Activated naive CD8-positive, alpha-beta T cell treated with anti-CD3 and anti-CD28 coated beads for 36 hours (primary cell): ENCODE data around the gene WASF2. TPM values are rescaled to one million over a fixed set of nuclear protein-coding genes. Genes with fewer than 3 reads are reported as not detected.
"Not testable (repeated sequence)": the region's sequence is repeated elsewhere in the genome, so short reads cannot be mapped to it uniquely, and the experiment has no call there.

ENCODE experiments used
- DNase-seq: peaks from one replicate; pipeline ENCODE4 v3.0.0; 2021
- H3K27ac Mint-ChIP-seq: one replicate; pipeline ENCODE4 v1.8.0; 2022; ENCODE audit warnings: mild to moderate bottlenecking, moderate library complexity, mixed read lengths
- H3K27me3 Mint-ChIP-seq: one replicate; pipeline ENCODE4 v1.8.0; 2022; ENCODE audit warnings: mild to moderate bottlenecking, mixed read lengths
- H3K36me3 Mint-ChIP-seq: one replicate; pipeline ENCODE4 v1.8.0; 2021; ENCODE audit warnings: mild to moderate bottlenecking, mixed read lengths
- H3K4me1 Mint-ChIP-seq: one replicate; pipeline ENCODE4 v1.8.0; 2021; ENCODE audit warnings: mixed read lengths
- H3K4me3 Mint-ChIP-seq: one replicate; pipeline ENCODE4 v1.8.0; 2022; ENCODE audit warnings: mild to moderate bottlenecking, moderate library complexity, mixed read lengths
- H3K9me3 Mint-ChIP-seq: one replicate; pipeline ENCODE4 v1.8.0; 2022; ENCODE audit warnings: mixed read lengths
- total RNA-seq, 2 experiments: library from RNA; stranded (reverse); gene quantifications; one replicate each; pipeline ENCODE4 v1.2.3, GENCODE V29; 2021

Gene WASF2
- total RNA-seq, 2 experiments from 2014 or later, result 103 TPM

DNA sequence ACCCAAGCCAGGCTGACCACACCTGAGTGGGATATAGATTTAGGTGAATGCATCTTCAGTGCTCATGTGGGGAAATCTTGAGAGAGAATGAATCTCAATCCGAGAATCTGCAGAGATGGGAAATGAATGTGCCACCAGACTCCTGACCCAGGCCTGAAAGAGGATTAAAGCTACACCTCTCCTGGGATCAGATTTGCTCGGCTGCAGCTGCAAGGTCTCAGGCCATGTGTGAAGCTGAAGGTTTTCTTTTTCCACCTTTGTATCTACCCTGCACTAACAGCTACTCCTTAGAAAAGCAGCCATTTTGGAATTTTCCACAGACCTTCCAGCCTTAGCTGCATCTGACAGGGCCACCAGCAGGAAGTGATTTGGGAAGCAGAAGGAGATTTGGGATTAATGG is 79.3 kb downstream of the WASF2 start:
- H3K27me3 Mint-ChIP-seq, result no peaks in the 10 kb centered on the region
- H3K4me3 Mint-ChIP-seq, result no peak overlapping the region
- peaks cover 24% of the 10 kb centered on the region for H3K36me3 Mint-ChIP-seq
- no peaks in the 10 kb centered on the region for H3K9me3 Mint-ChIP-seq
- no peak for DNase-seq
- no peak overlapping the region for H3K27ac Mint-ChIP-seq
- no peaks in the 10 kb centered on the region for H3K4me1 Mint-ChIP-seq

DNA sequence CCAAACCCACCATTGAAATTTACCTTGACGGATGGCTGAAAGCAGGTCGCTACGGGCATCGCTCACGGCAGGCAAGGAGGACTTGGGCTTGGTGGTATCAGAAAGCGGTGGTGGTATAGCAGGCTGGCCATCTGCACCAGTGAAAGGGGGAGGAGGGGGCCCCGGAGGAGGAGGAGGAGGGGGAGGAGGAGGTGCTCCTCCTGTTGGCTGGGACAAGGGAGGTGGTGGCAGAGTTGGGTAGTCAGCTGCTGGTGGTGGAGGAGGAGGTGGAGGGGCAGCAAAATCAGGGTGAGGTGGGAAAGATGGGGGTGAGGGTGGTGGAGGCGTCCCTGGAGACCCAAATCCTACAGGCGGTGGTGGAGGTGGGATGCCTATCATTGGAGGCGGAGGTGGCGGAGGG is 80.3 kb downstream of the WASF2 start:
- H3K27ac Mint-ChIP-seq, result no peak overlapping the region
- no peak overlapping the region for H3K4me3 Mint-ChIP-seq
- H3K27me3 Mint-ChIP-seq, result no peaks in the 10 kb centered on the region
- no peaks in the 10 kb centered on the region for H3K4me1 Mint-ChIP-seq
- DNase-seq, result no peak
- H3K9me3 Mint-ChIP-seq, result no peaks in the 10 kb centered on the region
- peaks cover 20% of the 10 kb centered on the region for H3K36me3 Mint-ChIP-seq

DNA sequence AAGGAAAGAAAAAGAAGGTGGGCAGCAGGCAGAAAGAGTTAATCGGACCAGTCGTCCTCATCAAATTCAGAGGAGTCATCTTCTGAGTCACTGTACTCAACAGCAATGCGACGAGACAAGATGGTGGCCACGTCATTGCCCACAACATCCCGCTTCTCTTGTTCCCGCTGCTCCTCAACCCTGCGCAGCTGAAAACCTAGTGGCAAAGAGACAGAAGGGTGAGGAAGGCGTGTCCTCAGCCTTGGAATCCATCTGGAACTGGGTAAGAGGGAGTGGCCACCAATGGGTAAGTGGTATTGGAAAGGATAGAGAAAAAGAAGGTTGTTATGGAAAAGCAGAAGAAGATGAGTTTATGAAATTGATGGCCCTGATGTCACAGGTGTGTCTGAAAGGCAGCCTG is 81.8 kb downstream of the WASF2 start:
- H3K27me3 Mint-ChIP-seq, result no peaks in the 10 kb centered on the region
- peaks cover 13% of the 10 kb centered on the region for H3K4me1 Mint-ChIP-seq
- DNase-seq, result no peak
- no peaks in the 10 kb centered on the region for H3K9me3 Mint-ChIP-seq
- H3K36me3 Mint-ChIP-seq, result peaks cover 18% of the 10 kb centered on the region
- peak overlapping the region; percentile 67 for H3K27ac Mint-ChIP-seq
- H3K4me3 Mint-ChIP-seq, result no peak overlapping the region

DNA sequence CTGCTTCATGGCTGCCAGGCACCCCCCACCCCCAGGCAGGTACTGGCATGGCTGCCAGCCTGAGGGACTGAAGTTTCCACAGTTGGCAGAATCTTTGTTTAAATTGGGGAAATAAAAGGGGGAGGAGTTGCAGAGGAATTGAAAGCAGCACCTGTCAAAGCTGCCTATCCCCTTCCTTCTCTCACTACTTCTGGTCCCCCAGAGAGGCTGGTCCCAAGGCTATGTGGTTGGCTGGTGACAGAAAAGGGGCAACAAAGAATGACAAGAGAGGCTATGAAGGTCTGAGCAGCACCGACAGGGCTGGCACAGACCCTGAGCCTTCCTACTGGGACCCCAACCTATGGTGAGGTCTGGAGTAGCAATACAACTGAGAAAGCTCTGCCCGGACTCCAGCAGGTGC is 83.2 kb downstream of the WASF2 start:
- H3K9me3 Mint-ChIP-seq, H3K27me3 Mint-ChIP-seq, DNase-seq, H3K4me3 Mint-ChIP-seq: not testable (repeated sequence)
- peaks cover 22% of the 10 kb centered on the region for H3K4me1 Mint-ChIP-seq
- H3K36me3 Mint-ChIP-seq, result peaks cover 13% of the 10 kb centered on the region
- H3K27ac Mint-ChIP-seq, result peak overlapping the region; percentile 67

DNA sequence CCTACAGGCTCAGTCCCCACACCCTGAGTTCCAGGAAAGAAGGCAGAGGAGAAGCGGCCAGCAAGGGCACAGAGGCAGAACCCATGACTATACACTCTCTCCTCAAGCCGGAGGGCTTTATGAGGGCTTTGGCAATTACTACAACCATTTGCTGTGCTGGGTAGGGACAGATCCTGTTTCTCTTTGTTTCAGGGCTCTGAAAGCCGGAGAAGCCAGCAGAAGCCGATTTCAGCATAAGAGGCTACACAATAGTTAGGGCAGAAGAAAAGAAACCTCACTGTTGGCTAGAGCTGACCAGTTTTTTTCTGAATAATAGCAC is 83.6 kb downstream of the WASF2 start:
- Mint-ChIP-seq H3K9me3 (no peaks in the 10 kb centered on the region), H3K36me3 (peaks cover 13% of the 10 kb centered on the region), H3K4me1 (peaks cover 25% of the 10 kb centered on the region), H3K27ac (peak overlapping the region; percentile 56), H3K4me3 (no peak overlapping the region), H3K27me3 (no peaks in the 10 kb centered on the region)
- no peak for DNase-seq

DNA sequence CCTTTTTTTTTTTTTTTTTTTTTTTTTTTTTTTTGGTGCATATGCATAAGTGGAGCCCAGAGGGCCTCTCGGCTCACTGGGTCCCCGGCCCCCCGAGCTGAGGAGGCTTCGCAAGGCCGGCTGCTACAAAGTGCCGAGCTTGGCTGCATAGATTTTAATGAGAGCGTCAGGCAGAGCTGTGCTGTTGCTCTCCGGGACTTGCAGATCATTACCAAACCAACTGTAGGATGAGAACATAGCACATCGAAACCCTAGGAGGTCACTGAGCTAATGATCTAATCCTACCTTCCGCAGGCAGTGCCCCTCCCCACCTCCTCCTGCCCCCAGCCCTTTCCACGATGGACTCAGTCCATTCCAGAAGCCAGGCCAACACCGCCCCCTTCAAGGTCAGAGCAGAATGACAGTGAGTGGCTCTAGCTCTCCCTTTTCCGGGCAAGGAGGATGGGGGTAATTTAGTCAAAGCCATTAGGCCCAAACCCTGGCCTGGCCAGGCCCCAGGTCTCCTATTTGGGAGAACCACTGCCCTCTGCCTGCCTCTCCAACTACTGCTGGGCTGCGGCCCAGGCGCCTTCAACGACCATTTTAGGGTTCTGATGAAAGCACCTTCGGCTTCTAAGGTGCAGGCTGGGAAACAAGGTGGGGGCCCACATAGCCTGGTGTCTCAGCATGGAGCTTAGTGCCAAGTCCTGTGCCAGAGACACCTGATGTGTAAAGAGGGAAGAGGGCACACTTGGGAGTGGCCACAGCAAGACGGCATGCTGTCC is 84.2 kb downstream of the WASF2 start:
- not testable (repeated sequence) for H3K9me3 Mint-ChIP-seq, H3K27me3 Mint-ChIP-seq, DNase-seq, H3K4me3 Mint-ChIP-seq
- Mint-ChIP-seq H3K27ac (peak overlapping the region; percentile 56), H3K4me1 (peaks cover 25% of the 10 kb centered on the region), H3K36me3 (peaks cover 11% of the 10 kb centered on the region)

DNA sequence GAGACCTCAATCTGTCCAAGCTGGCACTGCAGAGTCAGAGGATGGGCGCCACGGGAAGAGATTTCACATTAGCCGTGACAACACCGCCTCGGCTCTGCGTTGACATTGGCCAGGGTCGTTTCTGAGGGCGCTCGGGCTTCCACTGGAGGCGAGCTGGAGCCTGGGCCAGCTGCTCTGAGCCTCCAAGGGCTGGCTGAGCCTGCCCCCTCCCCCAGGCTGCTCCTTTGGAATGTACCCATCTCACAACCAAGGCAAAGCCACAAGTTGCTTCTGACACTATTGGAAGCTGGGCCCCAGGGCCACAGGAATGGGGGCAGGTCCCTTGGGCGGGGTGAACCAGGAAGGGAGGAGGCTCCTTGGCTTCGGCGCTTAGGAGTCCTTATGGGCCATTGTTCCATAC is 84.9 kb downstream of the WASF2 start:
- no peak overlapping the region for H3K4me3 Mint-ChIP-seq
- H3K27me3 Mint-ChIP-seq, result no peaks in the 10 kb centered on the region
- H3K36me3 Mint-ChIP-seq, result peaks cover 10% of the 10 kb centered on the region
- DNase-seq, result no peak
- H3K9me3 Mint-ChIP-seq, result no peaks in the 10 kb centered on the region
- peak overlapping the region; percentile 84 for H3K27ac Mint-ChIP-seq
- H3K4me1 Mint-ChIP-seq, result peaks cover 25% of the 10 kb centered on the region

DNA sequence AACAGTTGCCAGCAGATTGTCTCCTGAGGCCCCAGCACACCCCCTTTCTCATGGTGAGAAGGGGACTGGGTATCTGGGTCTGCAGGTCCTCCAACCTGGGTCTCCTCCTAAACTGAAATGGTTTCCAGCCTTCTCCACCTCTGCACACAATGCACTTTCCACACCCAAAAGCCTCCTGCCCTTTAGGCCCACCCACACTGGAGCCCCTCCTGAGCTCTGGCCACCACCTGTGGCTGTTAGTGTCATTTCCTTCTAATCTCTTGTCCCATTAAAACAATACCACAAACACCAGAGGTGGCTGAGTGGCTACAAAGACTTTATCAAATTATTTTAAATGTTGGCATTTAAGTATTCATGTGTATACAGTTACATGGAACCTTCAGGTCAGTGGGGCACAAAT is 86.0 kb downstream of the WASF2 start:
- no peaks in the 10 kb centered on the region for H3K27me3 Mint-ChIP-seq

DNA sequence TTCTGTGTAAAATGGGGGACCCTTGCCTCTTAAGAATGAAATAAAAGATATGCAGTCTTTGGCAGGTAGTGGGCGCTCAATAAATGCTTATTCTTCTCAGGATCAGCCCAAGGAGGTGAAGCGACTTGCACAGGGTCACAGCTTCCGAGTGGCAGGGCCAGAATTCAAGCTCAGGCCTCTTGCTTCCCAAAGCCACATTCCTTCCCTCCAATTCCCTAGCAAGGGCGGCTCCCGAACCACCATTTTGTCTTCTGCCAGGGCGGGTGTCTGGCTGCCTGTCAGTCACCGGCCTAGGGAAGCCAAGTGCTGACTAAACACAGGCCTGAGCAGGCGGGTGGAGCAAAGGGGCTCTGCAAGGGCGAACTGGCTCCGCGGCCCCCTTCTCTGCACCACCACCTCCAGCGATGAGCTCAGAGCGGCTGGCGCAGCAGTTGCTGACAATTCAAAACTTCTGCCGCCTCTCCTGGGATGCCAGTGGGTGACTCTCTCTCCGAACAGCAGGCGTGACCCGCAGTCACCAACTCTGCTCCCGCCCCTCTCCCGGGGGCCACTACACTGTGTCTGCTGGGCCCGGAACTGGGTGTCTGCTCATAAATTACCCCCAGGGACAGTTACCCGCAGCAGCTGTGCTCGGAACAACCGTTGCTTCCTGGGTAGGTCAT is 86.8 kb downstream of the WASF2 start:
- Mint-ChIP-seq H3K27me3 (no peaks in the 10 kb centered on the region), H3K36me3 (peaks cover 6% of the 10 kb centered on the region), H3K27ac (peak overlapping the region; percentile 84), H3K4me3 (no peak overlapping the region), H3K4me1 (peaks cover 25% of the 10 kb centered on the region), H3K9me3 (no peaks in the 10 kb centered on the region)
- DNase-seq, result peak; percentile 51

More for the DNA sequence above, 86.0 kb downstream of the WASF2 start:
- Mint-ChIP-seq H3K9me3 (no peaks in the 10 kb centered on the region), H3K36me3 (peaks cover 10% of the 10 kb centered on the region), H3K4me1 (peaks cover 25% of the 10 kb centered on the region), H3K27ac (peak overlapping the region; percentile 84), H3K4me3 (peak overlapping the region; percentile 50)
- DNase-seq, result no peak

DNA sequence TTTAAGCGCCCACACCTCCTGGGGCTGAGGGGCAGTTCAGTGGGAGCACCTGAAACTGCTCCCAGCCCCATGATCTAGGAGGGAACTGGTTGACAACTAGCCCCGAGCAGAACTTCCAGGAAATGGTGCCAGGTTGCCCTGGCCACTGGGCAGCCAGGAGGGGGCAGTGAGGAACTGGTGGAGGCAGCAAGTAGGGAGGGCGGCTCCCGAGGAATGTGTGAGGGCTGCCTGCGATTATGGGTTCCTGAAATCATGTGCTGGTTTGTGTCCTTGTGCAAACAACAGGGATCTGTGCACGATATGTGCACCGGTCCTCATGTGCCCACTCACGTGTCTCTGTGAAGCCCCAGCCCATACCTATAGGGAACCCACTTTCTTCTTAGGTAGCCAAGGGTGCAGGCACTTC is 87.6 kb downstream of the WASF2 start:
- H3K4me3 Mint-ChIP-seq, result no peak overlapping the region
- H3K27me3 Mint-ChIP-seq, result no peaks in the 10 kb centered on the region
- H3K4me1 Mint-ChIP-seq, result peaks cover 25% of the 10 kb centered on the region
- DNase-seq, result no peak
- H3K36me3 Mint-ChIP-seq, result peaks cover 5% of the 10 kb centered on the region
- no peak overlapping the region for H3K27ac Mint-ChIP-seq
- H3K9me3 Mint-ChIP-seq, result no peaks in the 10 kb centered on the region

DNA sequence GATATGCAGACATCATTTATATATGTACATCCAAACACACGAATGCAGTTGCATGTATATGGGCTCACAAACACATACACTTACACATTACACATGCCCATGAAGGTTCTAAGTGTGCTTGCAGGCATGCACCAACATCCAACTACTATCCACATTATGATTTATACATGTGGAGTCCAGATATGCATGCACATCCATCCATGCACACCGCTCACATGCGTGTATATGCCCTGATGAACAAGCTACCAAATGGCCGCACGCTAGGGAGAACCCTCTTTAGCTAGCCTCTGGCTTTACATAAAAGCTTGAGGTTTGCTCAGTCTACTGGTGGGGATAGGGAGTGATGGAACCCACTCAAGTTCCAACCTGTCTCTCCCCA is 89.0 kb downstream of the WASF2 start:
- H3K36me3 Mint-ChIP-seq, result peaks cover 1% of the 10 kb centered on the region
- H3K27ac Mint-ChIP-seq, result no peak overlapping the region
- H3K4me3 Mint-ChIP-seq, result no peak overlapping the region
- H3K4me1 Mint-ChIP-seq, result peaks cover 25% of the 10 kb centered on the region
- no peaks in the 10 kb centered on the region for H3K27me3 Mint-ChIP-seq
- no peaks in the 10 kb centered on the region for H3K9me3 Mint-ChIP-seq
- DNase-seq, result no peak

DNA sequence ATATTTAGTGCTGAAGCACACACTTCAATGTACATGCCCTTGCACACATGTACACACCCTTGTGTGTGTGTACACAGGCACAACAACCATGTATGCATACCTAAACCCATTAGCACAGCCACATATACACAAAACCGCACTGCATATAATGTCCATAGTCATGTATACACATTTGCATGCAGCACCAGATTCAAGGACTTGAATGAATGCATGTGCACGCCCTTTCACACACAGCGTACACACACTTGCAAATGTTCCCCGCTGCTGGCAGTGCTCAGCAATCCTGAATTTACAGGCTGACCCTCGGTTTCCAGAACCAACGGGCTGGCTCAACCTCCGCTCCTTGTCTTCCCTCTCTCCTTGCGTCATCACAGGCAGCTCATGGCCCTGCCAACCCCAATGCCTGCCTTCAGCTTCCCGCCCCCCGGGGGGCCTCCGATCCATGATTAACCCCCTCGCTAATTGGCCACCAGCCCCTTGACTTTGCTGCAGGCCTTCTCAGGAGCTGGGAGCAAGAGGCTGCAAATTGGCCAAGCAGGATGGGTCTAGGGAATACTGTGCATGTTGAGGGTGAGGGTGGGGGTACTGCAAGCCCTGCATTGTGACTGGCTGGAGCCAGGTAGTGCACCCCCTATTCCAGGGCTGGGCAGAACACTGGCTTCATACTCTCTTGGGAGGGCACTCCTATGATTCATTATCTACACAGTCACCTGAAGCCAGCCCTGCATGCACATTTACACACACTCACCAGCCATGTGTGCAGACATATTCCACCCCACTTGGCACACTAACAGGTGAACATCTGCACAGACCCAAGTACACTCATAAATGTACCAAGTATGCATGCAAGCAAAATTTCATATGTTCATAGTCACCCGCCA is 89.6 kb downstream of the WASF2 start:
- no peak for DNase-seq
- peaks cover 25% of the 10 kb centered on the region for H3K4me1 Mint-ChIP-seq
- no peak overlapping the region for H3K4me3 Mint-ChIP-seq
- H3K27me3 Mint-ChIP-seq, result no peaks in the 10 kb centered on the region
- H3K36me3 Mint-ChIP-seq, result peaks cover 1% of the 10 kb centered on the region
- H3K27ac Mint-ChIP-seq, result no peak overlapping the region
- no peaks in the 10 kb centered on the region for H3K9me3 Mint-ChIP-seq

DNA sequence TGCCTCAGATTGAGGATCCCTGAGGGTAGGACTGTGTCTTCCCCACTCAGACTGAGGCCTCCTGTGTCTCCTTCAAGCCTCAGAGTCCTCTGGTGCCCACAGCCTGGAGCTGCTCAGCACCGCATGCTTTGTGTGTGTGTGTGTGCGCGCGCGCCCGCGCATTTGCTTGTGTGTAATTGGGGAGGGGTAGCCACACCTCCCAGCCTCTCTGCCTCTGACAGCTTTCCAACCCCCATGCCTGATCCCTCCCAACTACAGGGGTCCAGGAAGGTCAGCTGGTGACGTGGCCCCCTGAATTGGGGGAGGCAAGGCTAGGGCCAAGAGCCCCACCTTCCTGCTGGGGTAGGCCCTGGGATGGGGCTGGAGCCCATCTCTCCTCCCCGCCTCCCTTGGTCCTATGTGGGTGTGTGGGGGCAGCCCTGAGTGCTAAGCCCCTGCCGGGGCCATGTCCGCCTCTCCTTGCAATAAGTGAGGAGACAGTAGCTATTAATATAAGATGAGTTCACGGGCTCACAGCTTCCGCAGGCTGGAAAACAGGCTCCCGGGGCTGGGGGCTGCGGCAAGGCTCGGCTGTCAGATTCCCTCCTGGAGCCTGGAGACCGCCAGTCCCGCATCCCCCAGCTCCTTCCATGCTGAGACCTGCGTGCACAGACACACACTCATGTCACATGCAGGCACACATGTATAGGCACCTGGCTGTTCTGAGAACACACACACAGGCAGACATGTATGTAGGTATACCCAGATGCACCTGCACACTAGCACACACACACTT is 90.5 kb downstream of the WASF2 start:
- peaks cover 1% of the 10 kb centered on the region for H3K36me3 Mint-ChIP-seq
- H3K27ac Mint-ChIP-seq, result no peak overlapping the region
- no peak overlapping the region for H3K4me3 Mint-ChIP-seq
- no peak for DNase-seq
- H3K4me1 Mint-ChIP-seq, result peaks cover 24% of the 10 kb centered on the region
- H3K9me3 Mint-ChIP-seq, result no peaks in the 10 kb centered on the region
- H3K27me3 Mint-ChIP-seq, result no peaks in the 10 kb centered on the region

DNA sequence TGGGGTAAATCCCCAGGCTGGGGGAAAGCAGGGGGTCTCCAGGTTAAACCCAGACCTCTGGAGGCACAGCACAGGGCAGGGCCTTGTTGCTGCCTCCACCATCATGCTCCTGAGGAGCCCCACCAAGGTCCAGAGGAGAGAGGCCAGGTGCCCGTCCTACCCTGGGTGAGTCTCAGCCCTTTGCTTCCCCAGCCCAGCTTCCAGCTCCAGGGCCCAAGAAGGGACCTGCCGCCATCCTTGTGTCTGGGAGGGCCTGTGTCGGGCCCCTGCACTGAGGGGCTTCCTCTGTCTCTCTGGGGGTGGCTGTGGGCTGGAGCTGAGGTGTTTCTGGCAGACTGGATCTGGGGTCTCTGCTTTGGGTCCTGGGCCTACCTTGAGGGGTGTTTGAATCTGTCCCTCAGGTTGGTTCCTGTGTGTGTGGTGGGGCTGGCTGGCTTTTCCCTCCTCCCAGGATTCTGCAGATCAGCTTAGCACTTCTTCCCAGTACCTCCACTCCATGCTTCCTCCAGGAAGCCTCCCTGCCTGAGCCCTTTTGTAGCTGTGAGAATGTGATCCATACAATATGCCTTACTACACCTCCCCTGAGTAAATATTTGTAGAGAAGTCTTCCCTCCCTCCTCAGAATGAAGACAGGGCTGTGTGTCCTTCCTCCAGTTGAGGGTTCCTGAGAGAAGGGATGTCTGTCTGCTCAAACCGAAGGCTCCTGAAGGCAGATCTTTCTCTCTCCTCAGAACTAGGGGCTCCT is 91.4 kb downstream of the WASF2 start:
- Mint-ChIP-seq H3K27ac (no peak overlapping the region), H3K4me3 (no peak overlapping the region)

More for the DNA sequence above, 91.4 kb downstream of the WASF2 start:
- Mint-ChIP-seq H3K27me3 (no peaks in the 10 kb centered on the region), H3K36me3 (no peaks in the 10 kb centered on the region), H3K9me3 (no peaks in the 10 kb centered on the region), H3K4me1 (peaks cover 16% of the 10 kb centered on the region)
- DNase-seq, result no peak
